Neural cell (in vitro differentiated cells): ENCODE data around the gene LIPT1. TPM values are rescaled to one million over a fixed set of nuclear protein-coding genes. Genes with fewer than 3 reads are reported as not detected.
A peak's percentile ranks its signal among the peaks of the same experiment; 100 is the strongest.

Source experiments
- H2AFZ ChIP-seq: fragments of 200-600, 300-800 bp; sonication (generic), shearing (Covaris generic); 2 replicates; pipeline ENCODE4 v1.6.0; 2014; ENCODE audit warnings: low read depth, mild to moderate bottlenecking, antibody characterized with exemption, low read length, moderate library complexity
- H3F3A ChIP-seq: fragments of 200-600 bp; shearing (Covaris generic); 2 replicates; pipeline ENCODE4 v1.6.1; 2016; ENCODE audit warnings: mild to moderate bottlenecking, moderate library complexity, mixed read lengths, antibody characterized with exemption, low read length; ENCODE audit not compliant: insufficient read depth, poor library complexity, severe bottlenecking
- H3K27ac ChIP-seq: fragments of 200-600, 300-800 bp; sonication (generic), shearing (Covaris generic); 2 replicates; pipeline ENCODE4 v1.5.1; 2014; ENCODE audit warnings: mild to moderate bottlenecking, low read length, moderate library complexity
- H3K27me3 ChIP-seq: fragments of 300-800, 200-600 bp; sonication (generic), shearing (Covaris generic); 2 replicates; pipeline ENCODE4 v1.6.0; 2014; ENCODE audit warnings: mild to moderate bottlenecking, low read depth, low read length, moderate library complexity; ENCODE audit not compliant: insufficient read depth
- H3K36me3 ChIP-seq: fragments of 300-800, 200-600 bp; sonication (generic), shearing (Covaris generic); 2 replicates; pipeline ENCODE4 v1.5.1; 2014; ENCODE audit warnings: mild to moderate bottlenecking, antibody characterized with exemption, low read length, moderate library complexity; ENCODE audit not compliant: insufficient read depth
- H3K4me2 ChIP-seq: fragments of 300-800, 200-600 bp; sonication (generic), shearing (Covaris generic); 2 replicates; pipeline ENCODE4 v1.6.0; 2014; ENCODE audit warnings: mild to moderate bottlenecking, low read length
- H3K4me3 ChIP-seq: fragments of 300-800, 200-600 bp; sonication (generic), shearing (Covaris generic); 2 replicates; pipeline ENCODE4 v1.5.1; 2014; ENCODE audit warnings: mild to moderate bottlenecking, low read length, moderate library complexity
- H3K79me2 ChIP-seq: fragments of 200-600 bp; shearing (Covaris generic); replicated peaks from 2 replicates; pipeline ENCODE4 v1.6.0; 2014; ENCODE audit warnings: mild to moderate bottlenecking, low read length, moderate library complexity; ENCODE audit not compliant: insufficient read depth
- H3K9ac ChIP-seq: fragments of 300-800, 200-600 bp; sonication (generic), shearing (Covaris generic); 2 replicates; pipeline ENCODE4 v1.6.1; 2016; ENCODE audit warnings: mild to moderate bottlenecking, low read length, mixed read lengths
- H3K9me2 ChIP-seq: fragments of 200-600 bp; shearing (Covaris generic); 2 replicates; pipeline ENCODE4 v1.6.1; 2016; ENCODE audit warnings: mild to moderate bottlenecking, low read length, mixed read lengths; ENCODE audit not compliant: insufficient read depth
- H3K9me3 ChIP-seq: fragments of 200-600, 300-800 bp; sonication (generic), shearing (Covaris generic); 2 replicates; pipeline ENCODE4 v1.6.1; 2016; ENCODE audit warnings: mild to moderate bottlenecking, mixed run types, low read length, moderate library complexity, mixed read lengths
- H4K20me1 ChIP-seq: fragments of 200-600 bp; shearing (Covaris generic); 2 replicates; pipeline ENCODE4 v1.6.1; 2016; ENCODE audit warnings: mild to moderate bottlenecking, mixed run types; ENCODE audit not compliant: insufficient read depth
- CTCF ChIP-seq: fragments of 450-650 bp; IDR thresholded peaks from 2 replicates; pipeline ENCODE4 v1.5.1; 2014; ENCODE audit warnings: antibody characterized with exemption, mild to moderate bottlenecking, moderate library complexity; ENCODE audit not compliant: poor library complexity, severe bottlenecking
- EP300 ChIP-seq: fragments of 450-650 bp; conservative IDR thresholded peaks from 2 replicates; pipeline ENCODE4 v1.6.1; 2014; ENCODE audit warnings: antibody characterized with exemption, mild to moderate bottlenecking, moderate library complexity; ENCODE audit not compliant: poor library complexity, severe bottlenecking
- EZH2 ChIP-seq: fragments of 200-600, 300-800 bp; shearing (Covaris generic), sonication (generic); IDR thresholded peaks from 2 replicates; pipeline ENCODE4 v1.6.1; 2014; ENCODE audit warnings: antibody characterized with exemption, low read length, borderline replicate concordance, mild to moderate bottlenecking; ENCODE audit not compliant: insufficient read depth, poor library complexity, severe bottlenecking
- MXI1 ChIP-seq: fragments of 450-650 bp; conservative IDR thresholded peaks from 2 replicates; pipeline ENCODE4 v1.6.1; 2014; ENCODE audit warnings: antibody characterized with exemption, mild to moderate bottlenecking; ENCODE audit not compliant: poor library complexity, severe bottlenecking
- POLR2AphosphoS5 ChIP-seq: IDR thresholded peaks from 2 replicates; pipeline ENCODE4 v1.6.1; 2012
- RAD21 ChIP-seq: fragments of 450-650 bp; conservative IDR thresholded peaks from 2 replicates; pipeline ENCODE4 v1.6.1; 2014; ENCODE audit warnings: antibody characterized with exemption, mild to moderate bottlenecking, moderate library complexity
- REST ChIP-seq: IDR thresholded peaks from 2 replicates; pipeline ENCODE4 v1.6.1; 2012; ENCODE audit warnings: borderline replicate concordance
- SMC3 ChIP-seq: fragments of 450-650 bp; conservative IDR thresholded peaks from 2 replicates; pipeline ENCODE4 v1.6.1; 2014; ENCODE audit warnings: antibody characterized with exemption, mild to moderate bottlenecking, moderate library complexity; ENCODE audit not compliant: poor library complexity
- polyA plus RNA-seq: library from polyadenylated mRNA; depleted of rRNA; stranded (reverse); fragments of >200 nt; gene quantifications from 2 replicates; pipeline ENCODE4 v1.2.3, GENCODE V29; 2014

The LIPT1 gene
- polyA plus RNA-seq, 1 donor from 2014 or later = 2.8 TPM

DNA sequence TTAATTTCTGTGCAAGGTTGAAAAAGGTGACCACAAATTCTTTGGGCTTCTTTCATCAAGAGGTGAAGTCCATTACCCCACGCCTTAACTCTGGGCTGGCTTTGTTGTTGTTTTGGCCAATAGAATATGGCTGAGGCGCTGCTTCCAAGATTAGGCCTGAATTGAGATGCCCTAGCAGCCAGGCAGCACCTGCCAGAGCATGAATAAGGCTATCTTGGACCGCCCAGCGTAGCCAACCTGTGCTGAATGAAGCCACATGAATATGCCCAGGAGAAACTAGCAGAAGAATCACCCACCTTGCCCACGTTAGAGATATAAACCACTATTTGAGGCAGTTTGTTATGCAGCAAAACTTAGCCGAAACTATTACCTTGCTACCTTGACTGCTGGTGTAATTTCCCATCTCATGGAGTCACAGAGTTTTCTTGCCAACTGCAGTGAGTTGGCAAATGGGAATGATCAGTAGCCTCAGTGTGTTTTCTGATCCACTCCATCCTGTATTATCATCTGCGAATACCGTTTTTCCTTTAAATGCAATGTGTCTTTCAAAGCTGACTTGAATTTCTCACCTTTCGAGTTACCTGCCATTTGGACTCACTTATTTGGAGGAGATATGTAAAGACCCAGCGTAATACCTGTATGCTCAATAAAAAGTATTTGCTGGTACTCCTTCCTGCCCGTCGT lies 704 bp upstream of the LIPT1 start:
- Histone ChIP-seq H3K9me2 (no peaks in the 10 kb centered on the region), H3K27me3 (no peaks in the 10 kb centered on the region), H3K27ac (peak overlapping the region; percentile 74), H3K36me3 (no peaks in the 10 kb centered on the region), H3K79me2 (no peaks in the 10 kb centered on the region), H4K20me1 (no peaks in the 10 kb centered on the region), H3K9ac (peak overlapping the region; percentile 74), H3K9me3 (no peaks in the 10 kb centered on the region), H2AFZ (peak overlapping the region; percentile 67), H3K4me2 (peak overlapping the region; percentile 96), H3F3A (no peaks in the 10 kb centered on the region), H3K4me3 (peak overlapping the region; percentile 78)
- no peak for TF ChIP-seq RAD21
- TF ChIP-seq MXI1 = no peak
- no peak for TF ChIP-seq REST
- TF ChIP-seq EZH2 = no peak
- TF ChIP-seq EP300 = no peak
- no peak for TF ChIP-seq SMC3
- TF ChIP-seq CTCF = no peak
- TF ChIP-seq POLR2AphosphoS5 = no peak

DNA sequence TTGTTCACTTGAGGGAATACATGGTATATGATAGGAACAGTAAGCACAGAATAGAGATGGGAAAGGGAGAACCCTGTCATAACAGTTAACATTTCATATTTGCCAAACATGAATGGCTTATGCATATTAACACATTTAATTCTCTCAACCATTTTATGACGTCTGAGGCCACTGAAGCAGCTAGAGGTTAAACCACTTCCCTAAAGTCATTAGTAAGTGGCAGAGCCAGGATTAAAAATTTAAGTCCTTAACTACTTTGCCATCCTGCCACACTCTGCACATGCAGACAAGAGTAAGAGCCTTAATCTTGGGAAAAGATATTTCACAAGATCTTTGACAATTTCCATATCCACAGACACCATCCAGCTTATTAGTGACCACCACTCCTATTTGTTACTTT lies 2.1 kb downstream of the LIPT1 start:
- no peaks in the 10 kb centered on the region for H3K79me2 ChIP-seq
- H2AFZ ChIP-seq = no peak overlapping the region
- no peaks in the 10 kb centered on the region for H3F3A ChIP-seq
- H4K20me1 ChIP-seq = no peaks in the 10 kb centered on the region
- H3K27ac ChIP-seq = no peak overlapping the region
- no peak overlapping the region for H3K9ac ChIP-seq
- H3K27me3 ChIP-seq = no peaks in the 10 kb centered on the region
- TF ChIP-seq EP300 (no peak), REST (no peak), MXI1 (no peak), SMC3 (no peak), POLR2AphosphoS5 (no peak)
- peaks cover 4% of the 10 kb centered on the region for H3K36me3 ChIP-seq
- H3K9me2 ChIP-seq = no peaks in the 10 kb centered on the region
- H3K9me3 ChIP-seq = no peaks in the 10 kb centered on the region
- H3K4me3 ChIP-seq = no peak overlapping the region
- H3K4me2 ChIP-seq = no peak overlapping the region
